ENCODE results near the gene RCOR3.
"Not testable (repeated sequence)": the region's sequence is repeated elsewhere in the genome, so short reads cannot be mapped to it uniquely, and the experiment has no call there.

Gene RCOR3

GRCh38 chr1:211340622-211341507 is 81.7 kb downstream of the RCOR3 start:
- Mint-ChIP-seq H3K4me1 (peaks cover 81% of the 10 kb centered on the region), H3K27me3 (no peaks in the 10 kb centered on the region), H3K27ac (ENCODE audit: low read depth) (peak overlapping the region; percentile 85), H3K9me3 (no peaks in the 10 kb centered on the region), H3K36me3 (ENCODE audit: insufficient read depth) (peaks cover 8% of the 10 kb centered on the region), H3K4me3 (no peak overlapping the region)
- no peak for DNase-seq (ENCODE audit: low spot score in 2 of 2)
- ATAC-seq (replicated peaks; ENCODE audit: extremely low read depth, poor library complexity, severe bottlenecking): no peak

- H3K27me3 Mint-ChIP-seq: no peaks in the 10 kb centered on the region
- peaks cover 10% of the 10 kb centered on the region for H3K36me3 Mint-ChIP-seq (ENCODE audit: insufficient read depth)
- H3K27ac Mint-ChIP-seq (ENCODE audit: low read depth): no peak overlapping the region
- no peaks in the 10 kb centered on the region for H3K9me3 Mint-ChIP-seq
- ATAC-seq (replicated peaks; ENCODE audit: extremely low read depth, poor library complexity, severe bottlenecking): no peak
- no peak overlapping the region for H3K4me3 Mint-ChIP-seq
- H3K4me1 Mint-ChIP-seq: peaks cover 80% of the 10 kb centered on the region
- DNase-seq (ENCODE audit: low spot score in 2 of 2): no peak
Observed at GRCh38 chr1:211341999-211342398, 82.8 kb downstream of the RCOR3 start.

- ATAC-seq (replicated peaks; ENCODE audit: extremely low read depth, poor library complexity, severe bottlenecking): no peak
- no peak for DNase-seq (ENCODE audit: low spot score in 2 of 2)
- H3K4me1 Mint-ChIP-seq: peaks cover 78% of the 10 kb centered on the region
- H3K27me3 Mint-ChIP-seq: no peaks in the 10 kb centered on the region
- H3K27ac Mint-ChIP-seq (ENCODE audit: low read depth): peak overlapping the region; percentile 26
- H3K4me3 Mint-ChIP-seq: no peak overlapping the region
- peaks cover 8% of the 10 kb centered on the region for H3K36me3 Mint-ChIP-seq (ENCODE audit: insufficient read depth)
- H3K9me3 Mint-ChIP-seq: no peaks in the 10 kb centered on the region
Observed at GRCh38 chr1:211343607-211344006, 84.4 kb downstream of the RCOR3 start.

- DNase-seq (ENCODE audit: low spot score in 2 of 2) (no peak), ATAC-seq (replicated peaks; ENCODE audit: extremely low read depth, poor library complexity, severe bottlenecking) (no peak)
- Mint-ChIP-seq H3K27me3 (no peaks in the 10 kb centered on the region), H3K9me3 (no peaks in the 10 kb centered on the region), H3K36me3 (ENCODE audit: insufficient read depth) (peaks cover 8% of the 10 kb centered on the region), H3K4me1 (peaks cover 77% of the 10 kb centered on the region), H3K27ac (ENCODE audit: low read depth) (no peak overlapping the region), H3K4me3 (no peak overlapping the region)
Observed at GRCh38 chr1:211344152-211344618, 85.0 kb downstream of the RCOR3 start.

GRCh38 chr1:211345719-211346118 is 86.6 kb downstream of the RCOR3 start:
- H3K9me3 Mint-ChIP-seq: no peaks in the 10 kb centered on the region
- no peak for ATAC-seq (replicated peaks; ENCODE audit: extremely low read depth, poor library complexity, severe bottlenecking)
- peaks cover 5% of the 10 kb centered on the region for H3K36me3 Mint-ChIP-seq (ENCODE audit: insufficient read depth)
- H3K4me3 Mint-ChIP-seq: no peak overlapping the region
- no peak overlapping the region for H3K27ac Mint-ChIP-seq (ENCODE audit: low read depth)
- no peaks in the 10 kb centered on the region for H3K27me3 Mint-ChIP-seq
- DNase-seq (ENCODE audit: low spot score in 2 of 2): no peak
- H3K4me1 Mint-ChIP-seq: peaks cover 80% of the 10 kb centered on the region

- ATAC-seq (replicated peaks; ENCODE audit: extremely low read depth, poor library complexity, severe bottlenecking): no peak
- peaks cover 8% of the 10 kb centered on the region for H3K36me3 Mint-ChIP-seq (ENCODE audit: insufficient read depth)
- DNase-seq (ENCODE audit: low spot score in 2 of 2): no peak
- no peaks in the 10 kb centered on the region for H3K9me3 Mint-ChIP-seq
- no peak overlapping the region for H3K27ac Mint-ChIP-seq (ENCODE audit: low read depth)
- H3K4me3 Mint-ChIP-seq: no peak overlapping the region
- H3K27me3 Mint-ChIP-seq: no peaks in the 10 kb centered on the region
- peaks cover 80% of the 10 kb centered on the region for H3K4me1 Mint-ChIP-seq
Observed at GRCh38 chr1:211347077-211347844, 88.1 kb downstream of the RCOR3 start.

- peak overlapping the region; percentile 49 for H3K27ac Mint-ChIP-seq (ENCODE audit: low read depth)
- DNase-seq (ENCODE audit: low spot score in 2 of 2) (no peak), ATAC-seq (replicated peaks; ENCODE audit: extremely low read depth, poor library complexity, severe bottlenecking) (no peak)
- peaks cover 13% of the 10 kb centered on the region for H3K36me3 Mint-ChIP-seq (ENCODE audit: insufficient read depth)
- no peak overlapping the region for H3K4me3 Mint-ChIP-seq
- H3K9me3 Mint-ChIP-seq: no peaks in the 10 kb centered on the region
- H3K27me3 Mint-ChIP-seq: no peaks in the 10 kb centered on the region
- peaks cover 77% of the 10 kb centered on the region for H3K4me1 Mint-ChIP-seq
Observed at GRCh38 chr1:211348547-211348946, 89.4 kb downstream of the RCOR3 start.

- Mint-ChIP-seq H3K4me3 (no peak overlapping the region), H3K9me3 (no peaks in the 10 kb centered on the region), H3K36me3 (ENCODE audit: insufficient read depth) (peaks cover 13% of the 10 kb centered on the region), H3K27ac (ENCODE audit: low read depth) (no peak overlapping the region), H3K4me1 (peaks cover 80% of the 10 kb centered on the region), H3K27me3 (no peaks in the 10 kb centered on the region)
- no peak for DNase-seq (ENCODE audit: low spot score in 2 of 2)
- no peak for ATAC-seq (replicated peaks; ENCODE audit: extremely low read depth, poor library complexity, severe bottlenecking)
Observed at GRCh38 chr1:211349741-211350140, 90.6 kb downstream of the RCOR3 start.

GRCh38 chr1:211352055-211352454 is 92.9 kb downstream of the RCOR3 start:
- H3K9me3 Mint-ChIP-seq; ATAC-seq (replicated peaks; ENCODE audit: extremely low read depth, poor library complexity, severe bottlenecking); H3K27me3 Mint-ChIP-seq; DNase-seq (ENCODE audit: low spot score in 2 of 2): not testable (repeated sequence)
- H3K27ac Mint-ChIP-seq (ENCODE audit: low read depth): peak overlapping the region; percentile 77
- peak overlapping the region; percentile 59 for H3K4me3 Mint-ChIP-seq
- peaks cover 65% of the 10 kb centered on the region for H3K4me1 Mint-ChIP-seq
- H3K36me3 Mint-ChIP-seq (ENCODE audit: insufficient read depth): peaks cover 20% of the 10 kb centered on the region

- no peaks in the 10 kb centered on the region for H3K9me3 Mint-ChIP-seq
- H3K27me3 Mint-ChIP-seq: no peaks in the 10 kb centered on the region
- no peak for DNase-seq (ENCODE audit: low spot score in 2 of 2)
- peak overlapping the region; percentile 78 for H3K27ac Mint-ChIP-seq (ENCODE audit: low read depth)
- H3K4me3 Mint-ChIP-seq: peak overlapping the region; percentile 77
- peaks cover 61% of the 10 kb centered on the region for H3K4me1 Mint-ChIP-seq
- ATAC-seq (replicated peaks; ENCODE audit: extremely low read depth, poor library complexity, severe bottlenecking): no peak
- peaks cover 22% of the 10 kb centered on the region for H3K36me3 Mint-ChIP-seq (ENCODE audit: insufficient read depth)
Observed at GRCh38 chr1:211352465-211352864, 93.3 kb downstream of the RCOR3 start.

- H3K27ac Mint-ChIP-seq (ENCODE audit: low read depth): peak overlapping the region; percentile 78
- ATAC-seq (replicated peaks; ENCODE audit: extremely low read depth, poor library complexity, severe bottlenecking) (peak; percentile 87), DNase-seq (ENCODE audit: low spot score in 2 of 2) (peak; percentile 44 to 52)
- H3K36me3 Mint-ChIP-seq (ENCODE audit: insufficient read depth): peaks cover 23% of the 10 kb centered on the region
- H3K9me3 Mint-ChIP-seq: no peaks in the 10 kb centered on the region
- peaks cover 57% of the 10 kb centered on the region for H3K4me1 Mint-ChIP-seq
- no peaks in the 10 kb centered on the region for H3K27me3 Mint-ChIP-seq
- H3K4me3 Mint-ChIP-seq: peak overlapping the region; percentile 77
Observed at GRCh38 chr1:211352985-211353515, 93.9 kb downstream of the RCOR3 start.

- H3K27me3 Mint-ChIP-seq: no peaks in the 10 kb centered on the region
- peaks cover 25% of the 10 kb centered on the region for H3K36me3 Mint-ChIP-seq (ENCODE audit: insufficient read depth)
- no peaks in the 10 kb centered on the region for H3K9me3 Mint-ChIP-seq
- ATAC-seq (replicated peaks; ENCODE audit: extremely low read depth, poor library complexity, severe bottlenecking) (peak; percentile 42), DNase-seq (ENCODE audit: low spot score in 2 of 2) (no peak)
- peaks cover 57% of the 10 kb centered on the region for H3K4me1 Mint-ChIP-seq
- H3K4me3 Mint-ChIP-seq: peak overlapping the region; percentile 77
- H3K27ac Mint-ChIP-seq (ENCODE audit: low read depth): peak overlapping the region; percentile 78
Observed at GRCh38 chr1:211353562-211354212, 94.5 kb downstream of the RCOR3 start.
